ENCODE data around the gene SHC2. TPM values are rescaled to one million over a fixed set of nuclear protein-coding genes. Genes with fewer than 3 reads are reported as not detected.
"Not testable (repeated sequence)": the region's sequence is repeated elsewhere in the genome, so short reads cannot be mapped to it uniquely, and the experiment has no call there.

The SHC2 gene
- total RNA-seq, 4 donors from 2014 or later: 14.6 to 25.0 (median 17.8) TPM

DNA sequence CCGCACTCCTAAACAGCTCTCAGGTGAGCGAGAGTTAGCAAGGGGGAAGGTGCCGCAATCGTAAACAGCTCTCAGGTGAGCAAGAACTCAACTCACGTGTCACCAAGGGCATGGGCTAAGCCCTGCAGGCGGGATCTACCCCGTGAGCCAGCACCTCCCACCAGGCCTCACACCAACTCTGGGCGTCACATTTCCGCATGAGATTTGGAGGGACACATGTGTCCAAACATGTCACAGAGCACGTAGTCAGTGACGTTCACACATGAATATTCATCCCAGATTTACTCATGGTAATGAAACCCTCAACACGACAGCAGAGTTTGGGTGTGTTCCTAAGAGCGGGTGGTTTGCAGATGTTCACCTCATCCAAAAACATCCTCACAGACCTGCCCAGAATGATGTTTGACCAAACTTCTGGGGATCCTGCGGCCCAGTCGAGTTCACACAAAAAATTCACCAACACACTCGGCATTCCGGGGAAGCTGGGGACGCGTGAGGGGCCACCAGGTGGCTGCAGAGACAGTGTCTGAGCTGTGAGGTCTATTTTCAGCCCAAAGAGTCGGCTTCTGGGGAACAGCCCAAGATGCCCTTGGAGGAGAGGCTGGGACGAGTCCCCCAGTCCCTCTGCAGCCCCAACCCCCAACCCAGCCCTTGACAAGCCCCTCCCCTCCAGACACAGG lies 71.4 kb downstream of the SHC2 start:
- DNase-seq (ENCODE audit: low spot score in 2 of 2): no peak
- intact Hi-C loops (cut with DNase I; ENCODE audit: low total_unique reads): no loop called here
- TF ChIP-seq, protein P1, sequence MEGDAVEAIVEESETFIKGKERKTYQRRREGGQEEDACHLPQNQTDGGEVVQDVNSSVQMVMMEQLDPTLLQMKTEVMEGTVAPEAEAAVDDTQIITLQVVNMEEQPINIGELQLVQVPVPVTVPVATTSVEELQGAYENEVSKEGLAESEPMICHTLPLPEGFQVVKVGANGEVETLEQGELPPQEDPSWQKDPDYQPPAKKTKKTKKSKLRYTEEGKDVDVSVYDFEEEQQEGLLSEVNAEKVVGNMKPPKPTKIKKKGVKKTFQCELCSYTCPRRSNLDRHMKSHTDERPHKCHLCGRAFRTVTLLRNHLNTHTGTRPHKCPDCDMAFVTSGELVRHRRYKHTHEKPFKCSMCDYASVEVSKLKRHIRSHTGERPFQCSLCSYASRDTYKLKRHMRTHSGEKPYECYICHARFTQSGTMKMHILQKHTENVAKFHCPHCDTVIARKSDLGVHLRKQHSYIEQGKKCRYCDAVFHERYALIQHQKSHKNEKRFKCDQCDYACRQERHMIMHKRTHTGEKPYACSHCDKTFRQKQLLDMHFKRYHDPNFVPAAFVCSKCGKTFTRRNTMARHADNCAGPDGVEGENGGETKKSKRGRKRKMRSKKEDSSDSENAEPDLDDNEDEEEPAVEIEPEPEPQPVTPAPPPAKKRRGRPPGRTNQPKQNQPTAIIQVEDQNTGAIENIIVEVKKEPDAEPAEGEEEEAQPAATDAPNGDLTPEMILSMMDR (IDR thresholded peaks at IDR 0.05): no peak
- no peak for TF ChIP-seq POLR2A (IDR thresholded peaks at IDR 0.05)
- WGBS, 2 donors: 50 to 58% methylated on average over 20 to 21 of the region's 21 CpGs
- no peak overlapping the region for H3K4me3 ChIP-seq (ENCODE audit: low read depth, poor library complexity, severe bottlenecking)

DNA sequence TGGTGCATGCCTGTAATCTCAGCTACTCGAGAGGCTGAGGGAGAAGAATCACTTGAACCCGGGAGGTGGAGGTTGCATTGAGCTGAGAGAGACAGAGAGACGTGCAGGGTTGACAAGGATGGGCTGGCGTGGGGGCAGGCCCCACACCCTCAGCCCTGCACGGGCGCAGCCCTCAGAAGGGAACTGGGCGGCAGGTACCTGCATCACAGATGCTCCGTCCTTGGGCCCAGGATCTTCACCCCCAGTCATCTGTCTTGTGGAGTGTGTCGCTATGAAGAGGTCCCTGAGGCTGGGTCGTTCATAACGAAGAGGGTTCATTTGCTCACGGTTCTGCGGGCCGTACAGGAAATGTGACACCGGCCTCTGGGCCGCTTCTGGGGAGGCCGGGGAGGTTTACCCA lies 72.1 kb downstream of the SHC2 start:
- DNase-seq (ENCODE audit: low spot score in 2 of 2): no peak
- WGBS, 2 donors: 68 to 87% methylated on average over 17 of the region's 17 CpGs
- intact Hi-C loops (cut with DNase I; ENCODE audit: low total_unique reads): no loop called here
- H3K4me3 ChIP-seq (ENCODE audit: low read depth, poor library complexity, severe bottlenecking): no peak overlapping the region
- TF ChIP-seq, protein P1 (IDR thresholded peaks at IDR 0.05): no peak
- no peak for TF ChIP-seq POLR2A (IDR thresholded peaks at IDR 0.05)

DNA sequence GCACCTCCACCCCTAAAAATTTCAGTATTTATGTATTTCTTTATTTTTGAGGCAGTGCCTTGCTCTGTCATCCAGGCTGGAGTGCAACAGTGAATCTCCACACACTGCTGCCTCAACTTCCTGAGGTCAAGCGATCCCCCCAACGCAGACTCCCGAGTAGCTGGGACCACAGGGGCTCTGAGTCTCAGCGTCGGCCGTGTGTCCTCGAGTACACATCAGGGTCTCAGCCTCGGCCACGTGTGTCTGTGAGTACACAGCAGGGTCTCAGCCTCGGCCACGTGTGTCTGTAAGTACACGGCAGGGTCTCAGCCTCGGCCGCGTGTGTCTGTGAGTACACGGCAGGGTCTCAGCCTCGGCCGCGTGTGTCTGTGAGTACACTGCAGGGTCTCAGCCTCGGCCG lies 73.1 kb downstream of the SHC2 start:
- intact Hi-C loops (cut with DNase I; ENCODE audit: low total_unique reads): no loop called here
- 88 to 91% methylated on average over 10 to 18 of the region's 21 CpGs for WGBS, 2 donors

DNA sequence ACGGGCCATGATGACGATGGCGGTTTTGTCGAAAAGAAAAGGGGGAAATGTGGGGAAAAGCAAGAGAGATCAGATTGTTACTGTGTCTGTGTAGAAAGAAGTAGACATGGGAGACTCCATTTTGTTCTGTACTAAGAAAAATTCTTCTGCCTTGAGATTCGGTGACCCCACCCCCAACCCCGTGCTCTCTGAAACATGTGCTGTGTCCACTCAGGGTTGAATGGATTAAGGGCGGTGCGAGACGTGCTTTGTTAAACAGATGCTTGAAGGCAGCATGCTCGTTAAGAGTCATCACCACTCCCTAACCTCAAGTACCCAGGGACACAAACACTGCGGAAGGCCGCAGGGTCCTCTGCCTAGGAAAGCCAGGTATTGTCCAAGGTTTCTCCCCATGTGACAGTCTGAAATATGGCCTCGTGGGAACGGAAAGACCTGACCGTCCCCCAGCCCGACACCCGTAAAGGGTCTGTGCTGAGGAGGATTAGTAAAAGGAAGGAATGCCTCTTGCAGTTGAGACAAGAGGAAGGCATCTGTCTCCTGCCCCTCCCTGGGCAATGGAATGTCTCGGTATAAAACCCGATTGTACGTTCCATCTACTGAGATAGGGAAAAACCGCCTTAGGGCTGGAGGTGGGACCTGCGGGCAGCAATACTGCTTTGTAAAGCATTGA lies 74.1 kb downstream of the SHC2 start:
- DNase-seq (ENCODE audit: low spot score in 2 of 2); intact Hi-C loops (cut with DNase I; ENCODE audit: low total_unique reads); H3K4me3 ChIP-seq (ENCODE audit: low read depth, poor library complexity, severe bottlenecking): not testable (repeated sequence)
- WGBS, 2 donors: 21 to 28% methylated on average over 12 to 16 of the region's 22 CpGs

More for the DNA sequence above, 73.1 kb downstream of the SHC2 start:
- no peak for DNase-seq (ENCODE audit: low spot score in 2 of 2)
- H3K4me3 ChIP-seq (ENCODE audit: low read depth, poor library complexity, severe bottlenecking): no peak overlapping the region
- TF ChIP-seq POLR2A (IDR thresholded peaks at IDR 0.05): no peak
- TF ChIP-seq, protein P1 (IDR thresholded peaks at IDR 0.05): no peak

DNA sequence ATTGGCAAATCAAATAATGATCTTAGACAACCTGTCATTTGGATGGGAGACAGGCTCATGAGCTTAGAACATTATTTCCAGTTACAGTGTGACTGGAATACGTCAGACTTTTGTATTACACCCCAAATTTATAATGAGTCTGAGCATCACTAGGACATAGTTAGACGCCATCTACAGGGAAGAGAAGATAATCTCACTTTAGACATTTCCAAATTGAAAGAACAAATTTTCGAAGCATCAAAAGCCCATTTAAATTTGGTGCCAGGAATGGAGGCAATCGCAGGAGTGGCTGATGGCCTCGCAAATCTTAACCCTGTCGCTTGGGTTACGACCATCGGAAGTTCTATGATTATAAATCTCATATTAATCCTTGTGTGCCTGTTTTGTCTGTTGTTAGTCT lies 74.6 kb downstream of the SHC2 start:
- intact Hi-C loops (cut with DNase I; ENCODE audit: low total_unique reads); DNase-seq (ENCODE audit: low spot score in 2 of 2); H3K4me3 ChIP-seq (ENCODE audit: low read depth, poor library complexity, severe bottlenecking): not testable (repeated sequence)
- WGBS, 2 donors: 56 to 60% methylated on average over 8 of the region's 8 CpGs

DNA sequence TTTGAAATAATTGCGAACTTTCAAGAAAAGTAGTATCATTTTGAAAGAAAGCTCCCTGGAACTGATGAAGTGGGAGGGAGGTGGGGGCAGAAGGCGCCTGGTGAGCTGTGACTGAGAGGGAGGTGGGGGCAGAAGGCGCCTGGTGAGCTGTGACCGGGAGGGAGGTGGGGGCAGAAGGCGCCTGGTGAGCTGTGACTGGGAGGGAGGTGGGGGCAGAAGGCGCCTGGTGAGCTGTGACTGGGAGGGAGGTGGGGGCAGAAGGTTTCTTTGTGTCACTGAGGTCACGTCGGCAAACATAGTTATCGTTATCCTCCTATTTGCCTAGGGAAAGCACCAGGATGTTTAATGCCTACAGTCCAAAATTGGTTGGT lies 76.0 kb downstream of the SHC2 start:
- WGBS, 2 donors: 76 to 80% methylated on average over 9 of the region's 9 CpGs
- peak in 1 of 2 donors; percentile 49 for DNase-seq (ENCODE audit: low spot score in 2 of 2)
- H3K4me3 ChIP-seq (ENCODE audit: low read depth, poor library complexity, severe bottlenecking): no peak overlapping the region
- TF ChIP-seq, protein P1 (IDR thresholded peaks at IDR 0.05): no peak
- TF ChIP-seq POLR2A (IDR thresholded peaks at IDR 0.05): no peak
- intact Hi-C loops (cut with DNase I; ENCODE audit: low total_unique reads): no loop called here
